ENCODE data around the gene SRSF10. TPM values are rescaled to one million over a fixed set of nuclear protein-coding genes. Genes with fewer than 3 reads are reported as not detected.

The SRSF10 gene
- total RNA-seq, 1 experiment from 2014 or later = 142 TPM

DNA sequence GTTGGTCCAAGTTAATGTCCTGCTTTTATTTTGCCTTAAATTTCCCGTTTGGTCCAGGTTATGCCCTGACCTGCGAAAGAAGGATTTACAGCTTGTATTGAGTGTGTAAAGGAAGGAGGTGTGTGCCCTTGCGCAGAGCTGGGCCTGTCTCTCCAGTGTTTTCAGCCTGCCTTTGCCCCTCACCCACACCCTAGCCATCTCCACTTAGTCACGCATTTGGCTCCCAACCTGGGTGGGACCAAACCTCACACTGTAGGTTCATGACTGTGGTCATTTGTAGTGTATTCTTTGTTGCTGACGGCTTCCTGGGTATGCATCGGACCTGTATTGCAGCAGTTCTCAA is 572 bp upstream of the SRSF10 start (continued):
- TF ChIP-seq, protein P1, sequence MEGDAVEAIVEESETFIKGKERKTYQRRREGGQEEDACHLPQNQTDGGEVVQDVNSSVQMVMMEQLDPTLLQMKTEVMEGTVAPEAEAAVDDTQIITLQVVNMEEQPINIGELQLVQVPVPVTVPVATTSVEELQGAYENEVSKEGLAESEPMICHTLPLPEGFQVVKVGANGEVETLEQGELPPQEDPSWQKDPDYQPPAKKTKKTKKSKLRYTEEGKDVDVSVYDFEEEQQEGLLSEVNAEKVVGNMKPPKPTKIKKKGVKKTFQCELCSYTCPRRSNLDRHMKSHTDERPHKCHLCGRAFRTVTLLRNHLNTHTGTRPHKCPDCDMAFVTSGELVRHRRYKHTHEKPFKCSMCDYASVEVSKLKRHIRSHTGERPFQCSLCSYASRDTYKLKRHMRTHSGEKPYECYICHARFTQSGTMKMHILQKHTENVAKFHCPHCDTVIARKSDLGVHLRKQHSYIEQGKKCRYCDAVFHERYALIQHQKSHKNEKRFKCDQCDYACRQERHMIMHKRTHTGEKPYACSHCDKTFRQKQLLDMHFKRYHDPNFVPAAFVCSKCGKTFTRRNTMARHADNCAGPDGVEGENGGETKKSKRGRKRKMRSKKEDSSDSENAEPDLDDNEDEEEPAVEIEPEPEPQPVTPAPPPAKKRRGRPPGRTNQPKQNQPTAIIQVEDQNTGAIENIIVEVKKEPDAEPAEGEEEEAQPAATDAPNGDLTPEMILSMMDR (IDR thresholded peaks at IDR 0.05 in 2 of 3, conservative IDR thresholded peaks at IDR 0.05 in 1 of 3; ENCODE audit: borderline replicate concordance in 1 of 3, insufficient read depth in 1 of 3, low read depth in 2 of 3, low read length in 2 of 3) = no peak
- TF ChIP-seq, protein P2, sequence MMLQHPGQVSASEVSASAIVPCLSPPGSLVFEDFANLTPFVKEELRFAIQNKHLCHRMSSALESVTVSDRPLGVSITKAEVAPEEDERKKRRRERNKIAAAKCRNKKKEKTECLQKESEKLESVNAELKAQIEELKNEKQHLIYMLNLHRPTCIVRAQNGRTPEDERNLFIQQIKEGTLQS (IDR thresholded peaks at IDR 0.05) = no peak
- peak; percentile 0; the same call in 1 of the 2 replicates for TF ChIP-seq CBX3 (IDR thresholded peaks at IDR 0.05; ENCODE audit: low read depth)

DNA sequence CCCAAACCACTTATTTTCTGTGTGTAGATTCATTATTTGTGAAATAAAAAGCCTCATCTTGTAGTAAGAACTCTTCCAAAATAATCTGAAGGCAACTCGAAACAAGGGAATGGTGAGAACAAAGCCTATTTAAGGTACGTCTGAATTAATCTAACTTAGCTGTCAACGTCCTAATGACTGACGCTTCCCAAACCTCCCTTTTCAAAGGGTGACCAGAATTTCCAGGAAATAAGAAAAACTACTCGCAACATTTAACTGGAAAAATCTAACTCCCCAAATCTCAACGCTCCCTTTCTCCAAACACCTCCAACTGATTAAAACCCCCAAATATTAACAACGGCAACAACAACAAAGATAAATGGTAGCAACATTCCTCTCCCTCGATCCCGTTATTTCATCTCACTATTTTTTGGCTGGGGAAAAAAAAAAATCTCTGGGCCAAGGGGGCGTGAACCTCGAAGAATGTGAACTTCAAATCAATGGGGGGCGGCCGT is 693 bp downstream of the SRSF10 start:
- Histone ChIP-seq H2AFZ (ENCODE audit: low read depth, low read length, poor library complexity, severe bottlenecking) (no peak overlapping the region), H3K4me2 (ENCODE audit: low read length) (peak overlapping the region; percentile 74), H3K9ac (ENCODE audit: low read length) (peak overlapping the region; percentile 77), H3K79me2 (ENCODE audit: insufficient read depth, low read length) (peaks cover 58% of the 10 kb centered on the region), H3K36me3 (ENCODE audit: control insufficient read depth in 1 of 2, insufficient read depth in 2 of 2, low read length in 2 of 2) (peaks cover 14 to 40% of the 10 kb centered on the region in 2 experiments), H3K27me3 (ENCODE audit: insufficient read depth, low read length) (no peaks in the 10 kb centered on the region), H4K20me1 (ENCODE audit: insufficient read depth) (peaks cover 45% of the 10 kb centered on the region; the same call in 1 of the 2 replicates), H3K4me3 (replicated peaks in 1 of 2; ENCODE audit: low read depth in 1 of 2, low read length in 2 of 2) (peak overlapping the region; percentile 81 to 86), H3K27ac (ENCODE audit: low read depth, low read length) (peak overlapping the region; percentile 88), H3K9me3 (ENCODE audit: control insufficient read depth in 1 of 2, insufficient read depth in 1 of 2, low read depth in 1 of 2, low read length in 2 of 2) (no peaks in the 10 kb centered on the region), H3K9me2 (ENCODE audit: insufficient read depth) (no peaks in the 10 kb centered on the region), H3K4me1 (ENCODE audit: control insufficient read depth in 1 of 2, insufficient read depth in 2 of 2, low read length in 2 of 2) (peaks cover 15 to 36% of the 10 kb centered on the region in 2 experiments)
- BruUV-seq (replicated peaks) = TSS peak; percentile 42
- ATAC-seq (no peak), DNase-seq (ENCODE audit: low read depth, low spot score) (no peak)
- ChIA-PET CTCF (interaction anchor here (1.5 kb wide), 1 partner anchor 30 kb away, joined by 3 read pairs; no protein-coding TSS in a partner anchor), RAD21 (ENCODE audit: low non-redundant PET in 1 of 2, low total read pairs in 2 of 2, uncharacterized antibody in 2 of 2, unreplicated experiment in 2 of 2) (no interaction called here), POLR2A (interaction anchor here (1.0 kb wide), 1 partner anchor 49 kb away, joined by 4 read pairs; no protein-coding TSS in a partner anchor)
- TF ChIP-seq TCF7L2 (IDR thresholded peaks at IDR 0.05; ENCODE audit: borderline replicate concordance, extremely low read depth, insufficient read depth, insufficient read length) (no peak), ZFX (IDR thresholded peaks at IDR 0.05) (no peak)
- TF ChIP-seq, protein P3, sequence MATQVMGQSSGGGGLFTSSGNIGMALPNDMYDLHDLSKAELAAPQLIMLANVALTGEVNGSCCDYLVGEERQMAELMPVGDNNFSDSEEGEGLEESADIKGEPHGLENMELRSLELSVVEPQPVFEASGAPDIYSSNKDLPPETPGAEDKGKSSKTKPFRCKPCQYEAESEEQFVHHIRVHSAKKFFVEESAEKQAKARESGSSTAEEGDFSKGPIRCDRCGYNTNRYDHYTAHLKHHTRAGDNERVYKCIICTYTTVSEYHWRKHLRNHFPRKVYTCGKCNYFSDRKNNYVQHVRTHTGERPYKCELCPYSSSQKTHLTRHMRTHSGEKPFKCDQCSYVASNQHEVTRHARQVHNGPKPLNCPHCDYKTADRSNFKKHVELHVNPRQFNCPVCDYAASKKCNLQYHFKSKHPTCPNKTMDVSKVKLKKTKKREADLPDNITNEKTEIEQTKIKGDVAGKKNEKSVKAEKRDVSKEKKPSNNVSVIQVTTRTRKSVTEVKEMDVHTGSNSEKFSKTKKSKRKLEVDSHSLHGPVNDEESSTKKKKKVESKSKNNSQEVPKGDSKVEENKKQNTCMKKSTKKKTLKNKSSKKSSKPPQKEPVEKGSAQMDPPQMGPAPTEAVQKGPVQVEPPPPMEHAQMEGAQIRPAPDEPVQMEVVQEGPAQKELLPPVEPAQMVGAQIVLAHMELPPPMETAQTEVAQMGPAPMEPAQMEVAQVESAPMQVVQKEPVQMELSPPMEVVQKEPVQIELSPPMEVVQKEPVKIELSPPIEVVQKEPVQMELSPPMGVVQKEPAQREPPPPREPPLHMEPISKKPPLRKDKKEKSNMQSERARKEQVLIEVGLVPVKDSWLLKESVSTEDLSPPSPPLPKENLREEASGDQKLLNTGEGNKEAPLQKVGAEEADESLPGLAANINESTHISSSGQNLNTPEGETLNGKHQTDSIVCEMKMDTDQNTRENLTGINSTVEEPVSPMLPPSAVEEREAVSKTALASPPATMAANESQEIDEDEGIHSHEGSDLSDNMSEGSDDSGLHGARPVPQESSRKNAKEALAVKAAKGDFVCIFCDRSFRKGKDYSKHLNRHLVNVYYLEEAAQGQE (IDR thresholded peaks at IDR 0.05; ENCODE audit: low read depth) = no peak
- intact Hi-C loops (cut with micrococcal nuclease) = no loop called here
